A549 (cell line): ENCODE results near the gene GLB1L. TPM values are rescaled to one million over a fixed set of nuclear protein-coding genes. Genes with fewer than 3 reads are reported as not detected.

Experiments used
- BHLHE40 ChIP-seq: IDR thresholded peaks from 2 replicates; pipeline ENCODE4 v1.6.1; 2012; ENCODE audit warnings: low read depth, low read length, inconsistent platforms
- CBX2 ChIP-seq: fragments of 200-600 bp; sonication (generic); IDR thresholded peaks from 2 replicates; pipeline ENCODE4 v1.6.1; 2016; ENCODE audit warnings: low read depth, mild to moderate bottlenecking, borderline replicate concordance
- CBX8 ChIP-seq: fragments of 200-600 bp; sonication (generic); IDR thresholded peaks from 2 replicates; pipeline ENCODE4 v1.6.1; 2016
- CEBPB ChIP-seq, 2 experiments: fragments of >200 bp in 1 of 2; sonication (Bioruptor Twin) in 1 of 2; formaldehyde crosslinking in 1 of 2; IDR thresholded peaks; 2 replicates each; pipeline ENCODE4 v1.6.1; 2012 to 2016
- CHD4 ChIP-seq: fragments of 200-600 bp; sonication (generic); IDR thresholded peaks from 2 replicates; pipeline ENCODE4 v1.6.1; 2016; ENCODE audit warnings: antibody characterized with exemption, mild to moderate bottlenecking, borderline replicate concordance
- E2F6 ChIP-seq: IDR thresholded peaks from 2 replicates; pipeline ENCODE4 v1.6.1; 2012; ENCODE audit warnings: low read depth, borderline replicate concordance
- EHF ChIP-seq: fragments of 250-450 bp; sonication (Bioruptor Pico); IDR thresholded peaks from 2 replicates; pipeline ENCODE4 v1.5.0; 2020; ENCODE audit warnings: mild to moderate bottlenecking
- ELK1 ChIP-seq: fragments of 150-350 bp; IDR thresholded peaks from 2 replicates; pipeline ENCODE4 v1.6.1; 2014; ENCODE audit warnings: low read depth, mild to moderate bottlenecking, low read length
- ESRRA ChIP-seq: fragments of 150-350 bp; IDR thresholded peaks from 2 replicates; pipeline ENCODE4 v1.6.1; 2014; ENCODE audit warnings: mild to moderate bottlenecking, low read length, borderline replicate concordance
- FOXS1 ChIP-seq: fragments of 250-450 bp; sonication (Bioruptor Pico); IDR thresholded peaks from 2 replicates; pipeline ENCODE4 v1.5.0; 2020; ENCODE audit warnings: mild to moderate bottlenecking, moderate library complexity
- HMGXB4 ChIP-seq: fragments of 250-450 bp; sonication (Bioruptor Pico); IDR thresholded peaks from 2 replicates; pipeline ENCODE4 v1.5.0; 2021; ENCODE audit warnings: mild to moderate bottlenecking, moderate library complexity, borderline replicate concordance
- HOXA7 ChIP-seq: fragments of 250-450 bp; sonication (Bioruptor Pico); IDR thresholded peaks from 2 replicates; pipeline ENCODE4 v1.5.0; 2020; ENCODE audit warnings: mild to moderate bottlenecking, moderate library complexity
- HOXB13 ChIP-seq: fragments of 250-450 bp; sonication (Bioruptor Pico); IDR thresholded peaks from 2 replicates; pipeline ENCODE4 v1.5.0; 2020; ENCODE audit warnings: low read depth, mild to moderate bottlenecking, moderate library complexity
- NPAS2 ChIP-seq: fragments of 250-450 bp; sonication (Bioruptor Pico); IDR thresholded peaks from 2 replicates; pipeline ENCODE4 v1.8.0; 2022; ENCODE audit warnings: mild to moderate bottlenecking, moderate library complexity, borderline replicate concordance
- NR3C1 ChIP-seq: fragments of >200 bp; sonication (Bioruptor Twin); formaldehyde crosslinking; IDR thresholded peaks from 3 replicates; pipeline ENCODE4 v1.6.1; 2017
- POLR2A ChIP-seq: IDR thresholded peaks from 2 replicates; pipeline ENCODE4 v1.6.1; 2012; ENCODE audit warnings: mild to moderate bottlenecking, low read length
- RAD21 ChIP-seq, 2 experiments: fragments of >200 bp in 1 of 2; sonication (Bioruptor Twin) in 1 of 2; formaldehyde crosslinking in 1 of 2; IDR thresholded peaks in 1 of 2; conservative IDR thresholded peaks in 1 of 2; 2 replicates in 1 of 2; 3 replicates in 1 of 2; pipeline ENCODE4 v1.6.1; 2012 to 2018; ENCODE audit warnings: inconsistent platforms in 1 of 2
- RCOR1 ChIP-seq: fragments of 150-350 bp; IDR thresholded peaks from 2 replicates; pipeline ENCODE4 v1.6.1; 2014; ENCODE audit warnings: antibody characterized with exemption, low read length, low read depth
- RFX5 ChIP-seq: fragments of 450-650 bp; IDR thresholded peaks from 2 replicates; pipeline ENCODE4 v1.7.1; 2014; ENCODE audit warnings: antibody characterized with exemption, mild to moderate bottlenecking, moderate library complexity
- TFCP2L1 ChIP-seq: fragments of 250-450 bp; sonication (Bioruptor Pico); IDR thresholded peaks from 2 replicates; pipeline ENCODE4 v1.5.0; 2021; ENCODE audit warnings: mild to moderate bottlenecking
- polyA plus RNA-seq, 4 experiments: library from polyadenylated mRNA; depleted of rRNA in 3 of 4; stranded (reverse); fragments of >200 nt; fragmentation: RNase III in 1 of 4; extraction: RNeasy Plus Mini Kit Qiagen cat#74134 plus additional on column Dnase treatment in 1 of 4; gene quantifications; 2 replicates in 3 of 4; 3 replicates in 1 of 4; pipeline ENCODE4 v1.2.3, GENCODE V29; 2011 to 2017
- TF ChIP-seq, protein P1 (sequence below): fragments of >200 bp; sonication (Bioruptor Twin); formaldehyde crosslinking; IDR thresholded peaks from 3 replicates; pipeline ENCODE4 v1.6.1; 2016
- TF ChIP-seq, protein P2 (sequence below): fragments of 250-450 bp; sonication (Bioruptor Pico); IDR thresholded peaks from 2 replicates; pipeline ENCODE4 v1.5.0; 2020; ENCODE audit warnings: low read depth, mild to moderate bottlenecking, moderate library complexity
- TF ChIP-seq, protein P3 (sequence below): fragments of >200 bp; sonication (Bioruptor Twin); formaldehyde crosslinking; IDR thresholded peaks from 2 replicates; pipeline ENCODE4 v1.6.1; 2016

GLB1L gene
- polyA plus RNA-seq, 2 of the 4 experiments (the other 2 are of a cell fraction): 5.9 to 8.7 TPM

- TF ChIP-seq TFCP2L1 (CRISPR knock-in tag): no peak
- no peak for TF ChIP-seq FOXS1 (CRISPR knock-in tag)
- no peak for TF ChIP-seq CEBPB (IDR thresholded peaks at IDR 0.05)
- TF ChIP-seq, protein P1, sequence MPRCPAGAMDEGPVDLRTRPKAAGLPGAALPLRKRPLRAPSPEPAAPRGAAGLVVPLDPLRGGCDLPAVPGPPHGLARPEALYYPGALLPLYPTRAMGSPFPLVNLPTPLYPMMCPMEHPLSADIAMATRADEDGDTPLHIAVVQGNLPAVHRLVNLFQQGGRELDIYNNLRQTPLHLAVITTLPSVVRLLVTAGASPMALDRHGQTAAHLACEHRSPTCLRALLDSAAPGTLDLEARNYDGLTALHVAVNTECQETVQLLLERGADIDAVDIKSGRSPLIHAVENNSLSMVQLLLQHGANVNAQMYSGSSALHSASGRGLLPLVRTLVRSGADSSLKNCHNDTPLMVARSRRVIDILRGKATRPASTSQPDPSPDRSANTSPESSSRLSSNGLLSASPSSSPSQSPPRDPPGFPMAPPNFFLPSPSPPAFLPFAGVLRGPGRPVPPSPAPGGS: peak; percentile 73
- TF ChIP-seq HOXB13: no peak
- TF ChIP-seq HMGXB4: no peak
- TF ChIP-seq HOXA7 (CRISPR knock-in tag): no peak
- TF ChIP-seq NR3C1: no peak
- no peak for TF ChIP-seq BHLHE40
- no peak for TF ChIP-seq CBX8
- TF ChIP-seq, protein P2, sequence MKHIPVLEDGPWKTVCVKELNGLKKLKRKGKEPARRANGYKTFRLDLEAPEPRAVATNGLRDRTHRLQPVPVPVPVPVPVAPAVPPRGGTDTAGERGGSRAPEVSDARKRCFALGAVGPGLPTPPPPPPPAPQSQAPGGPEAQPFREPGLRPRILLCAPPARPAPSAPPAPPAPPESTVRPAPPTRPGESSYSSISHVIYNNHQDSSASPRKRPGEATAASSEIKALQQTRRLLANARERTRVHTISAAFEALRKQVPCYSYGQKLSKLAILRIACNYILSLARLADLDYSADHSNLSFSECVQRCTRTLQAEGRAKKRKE: no peak
- TF ChIP-seq RCOR1: no peak
- peak; percentile 74 for TF ChIP-seq POLR2A
- TF ChIP-seq CBX2: no peak
- TF ChIP-seq, protein P3, sequence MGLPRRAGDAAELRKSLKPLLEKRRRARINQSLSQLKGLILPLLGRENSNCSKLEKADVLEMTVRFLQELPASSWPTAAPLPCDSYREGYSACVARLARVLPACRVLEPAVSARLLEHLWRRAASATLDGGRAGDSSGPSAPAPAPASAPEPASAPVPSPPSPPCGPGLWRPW: no peak
- no peak for TF ChIP-seq NPAS2 (CRISPR knock-in tag)
- TF ChIP-seq ESRRA: no peak
- TF ChIP-seq E2F6: no peak
- no peak for TF ChIP-seq CHD4
- no peak; a peak in 1 of 5 replicates for TF ChIP-seq RAD21 (conservative IDR thresholded peaks at IDR 0.05 in 1 of 2, IDR thresholded peaks at IDR 0.05 in 1 of 2)
- TF ChIP-seq ELK1: peak; percentile 71; the same call in 1 of the 2 replicates
- peak; percentile 36; the same call in 1 of the 2 replicates for TF ChIP-seq RFX5
- TF ChIP-seq EHF (CRISPR knock-in tag): no peak
- TF ChIP-seq, all 56 proteins: peak for 11
Measured at GRCh38 chr2:219245148-219245898, at the start of gene GLB1L, which contains the start of gene STK16 (continued).
